ENCODE data around the gene PTPRD.

PTPRD gene

GRCh38 chr9:9881692-9882091 lies 731.1 kb downstream of the PTPRD start:
- no peak for DNase-seq (ENCODE audit: low read depth)

GRCh38 chr9:9874270-9874669 lies 738.5 kb downstream of the PTPRD start:
- no peak for DNase-seq (ENCODE audit: low read depth)

- DNase-seq (ENCODE audit: low read depth), result no peak
Observed at GRCh38 chr9:9862235-9862810, 750.5 kb downstream of the PTPRD start.

- DNase-seq (ENCODE audit: low read depth), result no peak
Observed at GRCh38 chr9:9855177-9856078, 757.4 kb downstream of the PTPRD start.

GRCh38 chr9:9847750-9848149 lies 765.1 kb downstream of the PTPRD start:
- DNase-seq (ENCODE audit: low read depth), result no peak

- DNase-seq (ENCODE audit: low read depth), result no peak
Observed at GRCh38 chr9:9846557-9846956, 766.2 kb downstream of the PTPRD start.

- DNase-seq (ENCODE audit: low read depth), result no peak
Observed at GRCh38 chr9:9820436-9820835, 792.4 kb downstream of the PTPRD start.

- DNase-seq (ENCODE audit: low read depth), result no peak
Observed at GRCh38 chr9:9819886-9820285, 792.9 kb downstream of the PTPRD start.

- no peak for DNase-seq (ENCODE audit: low read depth)
Observed at GRCh38 chr9:9817176-9817575, 795.6 kb downstream of the PTPRD start.

GRCh38 chr9:9804109-9804508 lies 808.7 kb downstream of the PTPRD start:
- no peak for DNase-seq (ENCODE audit: low read depth)

- DNase-seq (ENCODE audit: low read depth), result no peak
Observed at GRCh38 chr9:9799287-9799686, 813.5 kb downstream of the PTPRD start.

- no peak for DNase-seq (ENCODE audit: low read depth)
Observed at GRCh38 chr9:9792144-9792857, 820.5 kb downstream of the PTPRD start.

GRCh38 chr9:9791611-9792010 lies 821.2 kb downstream of the PTPRD start:
- no peak for DNase-seq (ENCODE audit: low read depth)

- no peak for DNase-seq (ENCODE audit: low read depth)
Observed at GRCh38 chr9:9790216-9790872, 822.5 kb downstream of the PTPRD start.

GRCh38 chr9:9783711-9784110 lies 829.1 kb downstream of the PTPRD start:
- no peak for DNase-seq (ENCODE audit: low read depth)

GRCh38 chr9:9783211-9783610 lies 829.6 kb downstream of the PTPRD start:
- no peak for DNase-seq (ENCODE audit: low read depth)

GRCh38 chr9:9778293-9778692 lies 834.5 kb downstream of the PTPRD start:
- no peak for DNase-seq (ENCODE audit: low read depth)

GRCh38 chr9:9774471-9774870 lies 838.3 kb downstream of the PTPRD start:
- no peak for DNase-seq (ENCODE audit: low read depth)

- no peak for DNase-seq (ENCODE audit: low read depth)
Observed at GRCh38 chr9:9771314-9771713, 841.5 kb downstream of the PTPRD start.

GRCh38 chr9:9764821-9765220 lies 848.0 kb downstream of the PTPRD start:
- DNase-seq (ENCODE audit: low read depth), result no peak

- no peak for DNase-seq (ENCODE audit: low read depth)
Observed at GRCh38 chr9:9754186-9754585, 858.6 kb downstream of the PTPRD start.

- no peak for DNase-seq (ENCODE audit: low read depth)
Observed at GRCh38 chr9:9753266-9753665, 859.5 kb downstream of the PTPRD start.
